Left lung (tissue), 10 donors: ENCODE measurements around the gene DPY30. TPM values are rescaled to one million over a fixed set of nuclear protein-coding genes. Genes with fewer than 3 reads are reported as not detected.

Experiments used
- ATAC-seq: fragments of 200-7000 bp; cut with Tn5 transposase; one replicate; pipeline ENCODE4 v1.9.1; 2020; ENCODE audit warnings: moderate library complexity
- DNase-seq, 4 donors: peaks; one replicate each; pipeline ENCODE4 v3.0.0-alpha.2; 2013 to 2020
- H3K27ac ChIP-seq, 2 donors: fragments of 200-600 bp; sonication (generic) in 1 of 2; one replicate each; pipeline versions ENCODE4 v1.5.0 to v1.8.0; 2020 to 2021
- H3K27me3 ChIP-seq, 2 donors: fragments of 200-600 bp; sonication (generic) in 1 of 2; one replicate each; pipeline versions ENCODE4 v1.5.0 to v1.8.0; 2020 to 2021
- H3K36me3 ChIP-seq, 2 donors: fragments of 200-600 bp; sonication (generic) in 1 of 2; one replicate each; pipeline versions ENCODE4 v1.5.0 to v1.8.0; 2020 to 2021
- H3K4me1 ChIP-seq, 2 donors: fragments of 200-600 bp; one replicate each; pipeline ENCODE4 v1.8.0; 2021
- H3K4me3 ChIP-seq, 2 donors: fragments of 200-600 bp; sonication (generic) in 1 of 2; one replicate each; pipeline versions ENCODE4 v1.5.0 to v1.8.0; 2020 to 2021; ENCODE audit warnings: mild to moderate bottlenecking in 1 of 2
- H3K9me3 ChIP-seq, 2 donors: fragments of 200-600 bp; sonication (generic) in 1 of 2; one replicate each; pipeline versions ENCODE4 v1.5.0 to v1.8.0; 2020 to 2021
- intact Hi-C, 2 donors: fragments of 100-400 bp; cut with DNase I; formaldehyde crosslinking; loops; one replicate each; pipeline versions ENCODE4 v1.11.2 to v1.14.2; 2022
- polyA plus RNA-seq, 6 donors: library from polyadenylated mRNA; unstranded; fragments of 120-200 nt; gene quantifications; one replicate each; pipeline ENCODE4 v1.2.1, GENCODE V29; 2013; ENCODE audit not compliant: insufficient read length in 6 of 6
- total RNA-seq, 2 donors: library from RNA; stranded (reverse); fragmentation: NEBNext Ultra II Directional; extraction: Animal tissue kit (Norgen Biotek cat#: 25700); gene quantifications; one replicate each; pipeline ENCODE4 v1.2.1, GENCODE V29; 2021
- TF ChIP-seq, protein P1 (sequence below), 2 donors: fragments of 200-600 bp; sonication (generic) in 1 of 2; IDR thresholded peaks; one replicate each; pipeline versions ENCODE4 v1.5.0 to v1.8.0; 2021; ENCODE audit warnings: antibody characterized with exemption in 2 of 2
- donor health status: DM: no; HTN: yes; CAD: no.
- donor health status: DM: no; HTN: no; CAD: no.

Gene DPY30
- total and polyA plus RNA-seq, 8 donors: 58.0 to 87.9 (median 73.4) TPM

DNA sequence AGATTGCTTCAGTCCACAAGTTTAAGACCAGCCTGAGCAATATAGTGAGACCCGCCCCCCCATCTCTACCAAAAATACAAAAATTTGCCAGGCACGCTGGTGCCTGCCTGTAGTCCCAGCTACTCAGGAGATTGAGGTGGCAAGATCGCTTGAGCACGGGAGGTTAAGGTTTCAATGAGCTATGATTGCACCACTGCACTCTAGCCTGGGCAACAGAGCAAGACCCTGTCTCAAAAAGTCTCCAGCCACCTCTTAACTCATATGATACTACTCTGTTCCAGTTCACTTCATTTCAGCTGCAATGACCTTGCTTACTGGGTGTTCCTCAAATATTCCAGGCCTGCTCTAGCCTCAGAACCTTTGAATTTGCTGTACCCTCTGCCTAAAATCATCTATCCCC lies 40.2 kb downstream of the DPY30 start:
- H3K9me3 ChIP-seq: no peaks in the 10 kb centered on the region
- no peak overlapping the region for H3K4me3 ChIP-seq
- H3K27ac ChIP-seq: no peak overlapping the region
- no peak for ATAC-seq
- intact Hi-C loops: no loop called here
- peaks cover 0 to 16% of the 10 kb centered on the region in 2 donors for H3K4me1 ChIP-seq
- DNase-seq: no peak
- no peaks in the 10 kb centered on the region for H3K27me3 ChIP-seq
- H3K36me3 ChIP-seq: no peaks in the 10 kb centered on the region
- TF ChIP-seq, protein P1, sequence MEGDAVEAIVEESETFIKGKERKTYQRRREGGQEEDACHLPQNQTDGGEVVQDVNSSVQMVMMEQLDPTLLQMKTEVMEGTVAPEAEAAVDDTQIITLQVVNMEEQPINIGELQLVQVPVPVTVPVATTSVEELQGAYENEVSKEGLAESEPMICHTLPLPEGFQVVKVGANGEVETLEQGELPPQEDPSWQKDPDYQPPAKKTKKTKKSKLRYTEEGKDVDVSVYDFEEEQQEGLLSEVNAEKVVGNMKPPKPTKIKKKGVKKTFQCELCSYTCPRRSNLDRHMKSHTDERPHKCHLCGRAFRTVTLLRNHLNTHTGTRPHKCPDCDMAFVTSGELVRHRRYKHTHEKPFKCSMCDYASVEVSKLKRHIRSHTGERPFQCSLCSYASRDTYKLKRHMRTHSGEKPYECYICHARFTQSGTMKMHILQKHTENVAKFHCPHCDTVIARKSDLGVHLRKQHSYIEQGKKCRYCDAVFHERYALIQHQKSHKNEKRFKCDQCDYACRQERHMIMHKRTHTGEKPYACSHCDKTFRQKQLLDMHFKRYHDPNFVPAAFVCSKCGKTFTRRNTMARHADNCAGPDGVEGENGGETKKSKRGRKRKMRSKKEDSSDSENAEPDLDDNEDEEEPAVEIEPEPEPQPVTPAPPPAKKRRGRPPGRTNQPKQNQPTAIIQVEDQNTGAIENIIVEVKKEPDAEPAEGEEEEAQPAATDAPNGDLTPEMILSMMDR (IDR thresholded peaks at IDR 0.05): no peak

DNA sequence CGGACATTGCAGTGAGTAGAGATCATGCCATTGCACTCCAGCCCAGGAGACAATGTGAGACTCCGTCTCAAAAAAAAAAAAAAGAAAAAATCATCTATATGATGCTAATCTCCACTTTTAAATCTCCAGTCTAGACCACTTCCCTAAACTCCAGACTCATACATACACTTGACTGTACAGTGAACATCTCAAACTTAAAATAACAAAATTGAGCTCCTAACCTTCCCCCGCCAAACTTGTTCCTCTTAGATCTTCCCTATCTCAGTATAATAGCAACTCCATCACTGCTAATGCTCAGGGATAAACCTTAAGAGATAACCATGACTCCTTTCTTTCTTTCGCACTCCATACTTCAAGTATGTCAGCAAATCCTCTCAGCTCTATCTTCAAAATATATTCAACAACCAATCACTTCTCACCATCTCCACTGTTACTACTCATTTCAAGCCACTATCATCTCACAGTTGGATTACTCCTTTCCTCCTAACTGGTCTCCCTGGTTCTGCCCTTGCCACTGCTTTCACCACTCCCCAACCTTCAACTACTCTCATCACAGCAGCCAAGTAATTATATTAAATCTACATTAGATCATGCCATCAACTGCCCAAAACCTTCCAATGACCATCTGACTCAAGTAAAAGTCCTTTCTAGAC lies 40.7 kb downstream of the DPY30 start:
- DNase-seq (no peak), ATAC-seq (no peak)
- Histone ChIP-seq H3K36me3 (no peaks in the 10 kb centered on the region), H3K4me3 (no peak overlapping the region), H3K4me1 (peaks cover 0 to 16% of the 10 kb centered on the region in 2 donors), H3K9me3 (no peaks in the 10 kb centered on the region), H3K27me3 (no peaks in the 10 kb centered on the region), H3K27ac (no peak overlapping the region)
- intact Hi-C loops: no loop called here
- TF ChIP-seq, protein P1 (IDR thresholded peaks at IDR 0.05): no peak

- Histone ChIP-seq H3K27me3 (no peaks in the 10 kb centered on the region), H3K4me3 (no peak overlapping the region), H3K9me3 (no peaks in the 10 kb centered on the region), H3K4me1 (peaks cover 0 to 16% of the 10 kb centered on the region in 2 donors), H3K36me3 (no peaks in the 10 kb centered on the region), H3K27ac (no peak overlapping the region)
- TF ChIP-seq, protein P1 (IDR thresholded peaks at IDR 0.05): no peak
- DNase-seq: no peak
- intact Hi-C loops: no loop called here
- ATAC-seq: no peak
Observed at GRCh38 chr2:31997653-31998052, 42.0 kb downstream of the DPY30 start.

DNA sequence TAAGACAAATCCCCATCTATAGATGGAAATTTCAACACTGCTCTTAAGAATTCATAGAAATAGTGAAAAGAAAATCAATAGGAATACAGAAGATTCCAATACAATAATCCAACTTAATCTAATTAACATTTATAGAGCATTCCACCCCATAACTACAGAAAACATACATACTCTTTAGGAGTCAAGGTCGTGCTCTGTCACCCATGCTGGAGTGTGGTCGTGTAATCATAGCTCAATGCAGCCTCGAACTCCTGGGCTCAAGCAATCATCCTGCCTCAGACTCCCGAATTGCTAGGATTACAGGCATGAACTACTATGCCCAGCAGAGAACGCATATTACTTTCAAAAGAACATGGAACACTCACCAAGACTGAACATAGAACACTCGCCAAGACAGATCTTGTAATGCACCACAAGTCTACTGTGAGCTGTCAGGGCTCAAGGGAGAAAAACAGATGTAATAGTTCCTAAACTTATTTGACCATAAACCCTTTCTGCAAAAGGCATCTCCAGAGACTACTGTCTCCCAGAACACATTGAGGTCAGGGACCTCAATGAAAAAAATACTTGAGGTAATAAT lies 42.9 kb downstream of the DPY30 start:
- H3K27me3 ChIP-seq: no peaks in the 10 kb centered on the region
- TF ChIP-seq, protein P1 (IDR thresholded peaks at IDR 0.05): no peak
- intact Hi-C loops: no loop called here

DNA sequence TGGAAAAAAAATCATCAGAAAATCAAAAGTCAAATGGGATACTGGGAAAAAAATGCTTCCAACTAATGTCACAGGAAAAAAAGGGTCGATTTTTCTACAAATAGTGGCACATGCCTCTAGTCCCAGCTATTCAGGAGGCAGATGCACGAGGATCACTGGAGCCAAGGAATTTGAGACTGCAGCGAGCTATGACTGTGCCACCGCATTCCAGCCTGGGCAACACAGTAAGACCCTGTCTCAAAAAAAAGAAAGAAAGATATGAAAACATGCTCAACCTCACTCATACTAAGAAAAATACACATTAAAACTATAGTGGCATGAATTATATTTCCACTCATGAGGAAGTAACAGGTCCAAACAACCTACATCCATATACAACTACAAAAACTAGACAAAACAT lies 46.7 kb downstream of the DPY30 start:
- Histone ChIP-seq H3K27ac (no peak overlapping the region), H3K4me3 (no peak overlapping the region), H3K27me3 (no peaks in the 10 kb centered on the region), H3K9me3 (no peaks in the 10 kb centered on the region), H3K36me3 (no peaks in the 10 kb centered on the region), H3K4me1 (peaks cover 0 to 9% of the 10 kb centered on the region in 2 donors)
- intact Hi-C loops: no loop called here
- DNase-seq: no peak
- TF ChIP-seq, protein P1 (IDR thresholded peaks at IDR 0.05): no peak
- ATAC-seq: no peak

More for the DNA sequence above, 42.9 kb downstream of the DPY30 start:
- ATAC-seq: no peak
- DNase-seq: no peak
- Histone ChIP-seq H3K36me3 (no peaks in the 10 kb centered on the region), H3K27ac (no peak overlapping the region), H3K4me3 (no peak overlapping the region), H3K9me3 (no peaks in the 10 kb centered on the region), H3K4me1 (peaks cover 0 to 16% of the 10 kb centered on the region in 2 donors)
